Measurements from ENCODE around the gene CHRNB1. TPM values are rescaled to one million over a fixed set of nuclear protein-coding genes. Genes with fewer than 3 reads are reported as not detected.
A peak's percentile ranks its signal among the peaks of the same experiment; 100 is the strongest.

Gene CHRNB1
- total RNA-seq, 1 donor from 2014 or later: 11.7 TPM

- H3K4me1 Mint-ChIP-seq (ENCODE audit: low read depth, unreplicated experiment): peaks cover 36% of the 10 kb centered on the region
- TF ChIP-seq EZH2 (IDR thresholded peaks at IDR 0.05; ENCODE audit: insufficient read depth, low read length) (no peak), CTCF (IDR thresholded peaks at IDR 0.05; ENCODE audit: insufficient read depth, low read depth, low read length) (no peak)
- Histone ChIP-seq H3K4me1 (ENCODE audit: insufficient read depth, low read length) (peaks cover 38% of the 10 kb centered on the region), H3K36me3 (ENCODE audit: insufficient read depth, low read length) (no peaks in the 10 kb centered on the region), H2AFZ (ENCODE audit: low read depth, low read length) (no peak overlapping the region), H3K27ac (ENCODE audit: low read depth, low read length) (peak overlapping the region; percentile 67), H4K20me1 (ENCODE audit: insufficient read depth, low read length) (peaks cover 57% of the 10 kb centered on the region), H3K4me3 (ENCODE audit: insufficient read depth, low read depth, low read length) (peak overlapping the region; percentile 69), H3K9me3 (ENCODE audit: insufficient read depth, low read depth, low read length) (no peaks in the 10 kb centered on the region), H3K9ac (ENCODE audit: low read length) (peak overlapping the region; percentile 93), H3K27me3 (ENCODE audit: insufficient read depth, low read length) (no peaks in the 10 kb centered on the region), H3K4me2 (ENCODE audit: low read length) (peak overlapping the region; percentile 94), H3K79me2 (ENCODE audit: insufficient read depth, low read length) (peaks cover 70% of the 10 kb centered on the region)
- H3K27ac Mint-ChIP-seq (ENCODE audit: unreplicated experiment): peak overlapping the region; percentile 42
- H3K36me3 Mint-ChIP-seq (ENCODE audit: low read depth, unreplicated experiment): peaks cover 3% of the 10 kb centered on the region
- no peak for FAIRE-seq
- peak overlapping the region; percentile 97 for H3K4me3 Mint-ChIP-seq (ENCODE audit: unreplicated experiment)
- peak; percentile 85 for DNase-seq (ENCODE audit: low read depth)
- H3K9me3 Mint-ChIP-seq (ENCODE audit: unreplicated experiment): no peaks in the 10 kb centered on the region
- H3K27me3 Mint-ChIP-seq (ENCODE audit: low read depth, unreplicated experiment): no peaks in the 10 kb centered on the region
Observed at GRCh38 chr17:7477392-7478275, 32.8 kb downstream of the CHRNB1 start.

- peak overlapping the region; percentile 94 for H3K4me2 ChIP-seq (ENCODE audit: low read length)
- no peaks in the 10 kb centered on the region for H3K27me3 ChIP-seq (ENCODE audit: insufficient read depth, low read length)
- Mint-ChIP-seq H3K27me3 (ENCODE audit: low read depth, unreplicated experiment) (no peaks in the 10 kb centered on the region), H3K36me3 (ENCODE audit: low read depth, unreplicated experiment) (peaks cover 3% of the 10 kb centered on the region), H3K4me1 (ENCODE audit: low read depth, unreplicated experiment) (peaks cover 41% of the 10 kb centered on the region), H3K4me3 (ENCODE audit: unreplicated experiment) (peak overlapping the region; percentile 97), H3K9me3 (ENCODE audit: unreplicated experiment) (no peaks in the 10 kb centered on the region), H3K27ac (ENCODE audit: unreplicated experiment) (peak overlapping the region; percentile 92)
- TF ChIP-seq EZH2 (IDR thresholded peaks at IDR 0.05; ENCODE audit: insufficient read depth, low read length): no peak
- no peak for TF ChIP-seq CTCF (IDR thresholded peaks at IDR 0.05; ENCODE audit: insufficient read depth, low read depth, low read length)
- H3K27ac ChIP-seq (ENCODE audit: low read depth, low read length): peak overlapping the region; percentile 67
- no peaks in the 10 kb centered on the region for H3K9me3 ChIP-seq (ENCODE audit: insufficient read depth, low read depth, low read length)
- H3K36me3 ChIP-seq (ENCODE audit: insufficient read depth, low read length): no peaks in the 10 kb centered on the region
- H3K4me3 ChIP-seq (ENCODE audit: insufficient read depth, low read depth, low read length): peak overlapping the region; percentile 69
- DNase-seq (ENCODE audit: low read depth) (peak; percentile 8), FAIRE-seq (no peak)
- H4K20me1 ChIP-seq (ENCODE audit: insufficient read depth, low read length): peaks cover 52% of the 10 kb centered on the region
- peaks cover 44% of the 10 kb centered on the region for H3K4me1 ChIP-seq (ENCODE audit: insufficient read depth, low read length)
- H2AFZ ChIP-seq (ENCODE audit: low read depth, low read length): peak overlapping the region; percentile 51
- peaks cover 65% of the 10 kb centered on the region for H3K79me2 ChIP-seq (ENCODE audit: insufficient read depth, low read length)
- H3K9ac ChIP-seq (ENCODE audit: low read length): peak overlapping the region; percentile 93
Observed at GRCh38 chr17:7478276-7479212, 33.7 kb downstream of the CHRNB1 start.
